Measurements from ENCODE around the gene PDE11A. TPM values are rescaled to one million over a fixed set of nuclear protein-coding genes. Genes with fewer than 3 reads are reported as not detected.

The PDE11A gene
- total and polyA plus RNA-seq, 10 donors: 0.02 to 1.2 (median 0.22) TPM; not detected in 3

DNA sequence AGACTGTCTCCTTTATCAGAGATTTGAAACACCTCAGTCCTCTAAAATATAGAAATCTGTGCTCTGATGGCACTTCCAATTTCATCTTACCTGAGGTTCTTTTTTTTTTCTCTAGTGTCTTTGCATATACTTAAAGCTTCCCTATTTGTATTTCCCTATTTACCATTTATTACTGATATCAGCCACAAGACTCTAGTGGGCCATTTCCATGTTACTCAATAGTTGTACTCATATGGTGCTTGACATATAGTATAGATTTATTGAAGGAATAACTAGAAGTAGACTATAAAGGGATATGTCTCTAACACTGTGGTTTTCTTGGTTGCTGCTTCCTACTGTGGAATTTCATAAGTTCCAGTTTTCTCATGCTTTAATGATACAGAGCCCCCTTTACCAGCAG, 42.7 kb upstream of the PDE11A start:
- no peak for DNase-seq
- Histone ChIP-seq H3K27ac (no peak overlapping the region), H3K9me3 (no peaks in the 10 kb centered on the region), H3K36me3 (peaks cover 0 to 46% (median 12%) of the 10 kb centered on the region in 6 donors), H3K4me3 (no peak overlapping the region), H3K27me3 (replicated peaks in 1 of 7) (no peaks in the 10 kb centered on the region), H3K4me1 (peaks cover 4 to 39% (median 24%) of the 10 kb centered on the region in 6 donors)
- intact Hi-C loops (cut with DNase I; ENCODE audit: low total_unique reads): no loop called here
- TF ChIP-seq, protein P1, sequence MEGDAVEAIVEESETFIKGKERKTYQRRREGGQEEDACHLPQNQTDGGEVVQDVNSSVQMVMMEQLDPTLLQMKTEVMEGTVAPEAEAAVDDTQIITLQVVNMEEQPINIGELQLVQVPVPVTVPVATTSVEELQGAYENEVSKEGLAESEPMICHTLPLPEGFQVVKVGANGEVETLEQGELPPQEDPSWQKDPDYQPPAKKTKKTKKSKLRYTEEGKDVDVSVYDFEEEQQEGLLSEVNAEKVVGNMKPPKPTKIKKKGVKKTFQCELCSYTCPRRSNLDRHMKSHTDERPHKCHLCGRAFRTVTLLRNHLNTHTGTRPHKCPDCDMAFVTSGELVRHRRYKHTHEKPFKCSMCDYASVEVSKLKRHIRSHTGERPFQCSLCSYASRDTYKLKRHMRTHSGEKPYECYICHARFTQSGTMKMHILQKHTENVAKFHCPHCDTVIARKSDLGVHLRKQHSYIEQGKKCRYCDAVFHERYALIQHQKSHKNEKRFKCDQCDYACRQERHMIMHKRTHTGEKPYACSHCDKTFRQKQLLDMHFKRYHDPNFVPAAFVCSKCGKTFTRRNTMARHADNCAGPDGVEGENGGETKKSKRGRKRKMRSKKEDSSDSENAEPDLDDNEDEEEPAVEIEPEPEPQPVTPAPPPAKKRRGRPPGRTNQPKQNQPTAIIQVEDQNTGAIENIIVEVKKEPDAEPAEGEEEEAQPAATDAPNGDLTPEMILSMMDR (IDR thresholded peaks at IDR 0.05 in 8 of 11, conservative IDR thresholded peaks at IDR 0.05 in 3 of 11): no peak
- TF ChIP-seq POLR2AphosphoS5 (IDR thresholded peaks at IDR 0.05) (no peak), POLR2A (IDR thresholded peaks at IDR 0.05) (no peak)

DNA sequence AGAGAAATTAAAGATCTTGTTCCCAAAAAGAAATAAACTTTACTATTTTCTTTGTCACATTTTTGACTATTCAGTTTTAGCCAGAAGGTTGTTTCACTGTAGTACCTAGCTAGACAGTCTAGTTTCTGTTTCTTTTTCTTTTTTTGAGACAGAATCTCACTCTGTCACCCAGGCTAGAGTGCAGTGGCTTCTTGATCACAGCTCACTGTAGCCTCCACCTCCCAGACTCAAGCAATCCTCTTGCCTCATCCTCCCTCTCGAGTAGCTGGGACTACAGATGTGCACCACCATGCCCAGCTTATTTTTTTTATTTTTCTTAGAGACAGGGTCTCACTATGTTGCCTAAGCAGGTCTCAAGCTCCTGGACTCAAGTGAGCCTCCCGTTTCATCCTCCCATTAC, 41.9 kb upstream of the PDE11A start:
- H3K4me3 ChIP-seq: no peak overlapping the region
- H3K9me3 ChIP-seq: no peaks in the 10 kb centered on the region
- H3K27me3 ChIP-seq (replicated peaks in 1 of 7): no peaks in the 10 kb centered on the region
- H3K36me3 ChIP-seq: peaks cover 0 to 37% (median 10%) of the 10 kb centered on the region in 6 donors
- DNase-seq: no peak
- no peak overlapping the region for H3K27ac ChIP-seq
- intact Hi-C loops (cut with DNase I; ENCODE audit: low total_unique reads): loop anchor here (5.0 kb wide), 1 partner anchor 168 kb away; no protein-coding TSS in a partner anchor
- peaks cover 4 to 39% (median 24%) of the 10 kb centered on the region in 6 donors for H3K4me1 ChIP-seq
- no peak for TF ChIP-seq POLR2A (IDR thresholded peaks at IDR 0.05)
- TF ChIP-seq, protein P1 (IDR thresholded peaks at IDR 0.05 in 8 of 11, conservative IDR thresholded peaks at IDR 0.05 in 3 of 11): no peak
- no peak for TF ChIP-seq POLR2AphosphoS5 (IDR thresholded peaks at IDR 0.05)
- 79 to 95% (median 86%) methylated on average over 2 of the region's 2 CpGs for WGBS, 5 donors

DNA sequence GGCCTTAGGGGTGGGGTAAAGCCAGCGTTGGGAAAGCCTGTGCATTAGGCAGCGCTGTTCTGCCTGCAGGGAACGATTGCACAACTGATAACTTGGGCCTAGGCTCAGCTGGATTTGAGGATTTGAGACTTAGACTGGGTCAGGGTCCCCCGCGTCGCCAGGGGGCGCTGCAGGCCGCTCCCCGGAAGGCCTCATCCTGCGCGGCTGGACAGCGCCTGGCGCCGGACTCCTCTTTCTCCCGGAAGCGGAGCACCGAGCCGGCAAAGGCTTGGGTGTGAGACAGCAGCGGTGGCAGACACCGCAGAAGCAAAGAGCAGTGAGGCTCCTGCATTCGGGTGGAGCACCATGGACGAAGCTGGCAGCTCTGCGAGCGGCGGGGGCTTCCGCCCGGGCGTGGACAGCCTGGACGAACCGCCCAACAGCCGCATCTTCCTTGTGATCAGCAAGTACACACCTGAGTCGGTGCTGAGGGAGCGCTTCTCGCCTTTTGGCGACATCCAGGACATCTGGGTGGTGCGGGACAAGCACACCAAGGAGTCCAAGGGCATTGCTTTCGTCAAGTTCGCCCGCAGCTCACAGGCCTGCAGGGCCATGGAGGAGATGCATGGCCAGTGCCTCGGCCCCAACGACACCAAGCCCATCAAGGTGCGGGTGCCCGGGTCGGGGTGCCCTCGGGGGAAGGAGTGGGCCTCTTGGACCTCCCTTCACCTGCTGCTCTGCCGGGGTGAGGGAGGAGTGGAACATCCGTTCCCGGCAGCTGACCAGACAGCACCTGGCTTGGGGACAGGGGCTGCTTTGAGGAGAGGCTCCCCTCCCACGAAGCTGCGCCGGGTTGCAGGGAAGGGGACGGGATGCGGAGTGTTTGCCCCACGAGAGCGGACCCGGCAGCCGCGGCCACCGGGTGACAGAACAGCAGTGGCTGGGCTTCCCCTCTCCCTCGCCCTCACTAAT, 39.9 kb upstream of the PDE11A start, which contains the start of gene RBM45:
RBM45 (plus strand) TSS at position 236 of the 951 bp plus-strand sequence; CDS start at position 346, 110 bp downstream.
- intact Hi-C loops (cut with DNase I; ENCODE audit: low total_unique reads): loop anchor here (5.0 kb wide), 1 partner anchor 170 kb away; no protein-coding TSS in a partner anchor
- 0 to 1% (median 1%) methylated on average over 42 to 60 of the region's 60 CpGs for WGBS, 5 donors

More for the DNA sequence above, 39.9 kb upstream of the PDE11A start, which contains the start of gene RBM45:
- TF ChIP-seq POLR2AphosphoS5 (IDR thresholded peaks at IDR 0.05) (peak; percentile 89 to 93 (median 91)), POLR2A (IDR thresholded peaks at IDR 0.05) (peak in 1 of 3 donors; percentile 52)
- TF ChIP-seq, protein P1 (IDR thresholded peaks at IDR 0.05 in 8 of 11, conservative IDR thresholded peaks at IDR 0.05 in 3 of 11): peak; percentile 83 to 98 (median 94)
- DNase-seq: peak; percentile 98
- peaks cover 0 to 18% (median 5%) of the 10 kb centered on the region in 6 donors for H3K36me3 ChIP-seq
- peaks cover 0 to 7% (median 0%) of the 10 kb centered on the region in 7 donors for H3K27me3 ChIP-seq (replicated peaks in 1 of 7)
- peak within 1 kb of the TSS; percentile 63 to 95 (median 82) for H3K4me3 ChIP-seq
- no peaks in the 10 kb centered on the region for H3K9me3 ChIP-seq
- peak within 1 kb of the TSS; percentile 10 to 85 (median 78) for H3K27ac ChIP-seq
- H3K4me1 ChIP-seq: peaks cover 4 to 39% (median 24%) of the 10 kb centered on the region in 6 donors
